HG02973 (cell line): ENCODE measurements around the gene MARCHF2.
"Not testable (repeated sequence)": the region's sequence is repeated elsewhere in the genome, so short reads cannot be mapped to it uniquely, and the experiment has no call there.

ENCODE experiments used
- ATAC-seq: cut with Tn5 transposase; IDR thresholded peaks from one replicate; pipeline ENCODE4 v1.9.1; 2021; ENCODE audit warnings: moderate library complexity; ENCODE audit not compliant: unreplicated experiment

The MARCHF2 gene

DNA sequence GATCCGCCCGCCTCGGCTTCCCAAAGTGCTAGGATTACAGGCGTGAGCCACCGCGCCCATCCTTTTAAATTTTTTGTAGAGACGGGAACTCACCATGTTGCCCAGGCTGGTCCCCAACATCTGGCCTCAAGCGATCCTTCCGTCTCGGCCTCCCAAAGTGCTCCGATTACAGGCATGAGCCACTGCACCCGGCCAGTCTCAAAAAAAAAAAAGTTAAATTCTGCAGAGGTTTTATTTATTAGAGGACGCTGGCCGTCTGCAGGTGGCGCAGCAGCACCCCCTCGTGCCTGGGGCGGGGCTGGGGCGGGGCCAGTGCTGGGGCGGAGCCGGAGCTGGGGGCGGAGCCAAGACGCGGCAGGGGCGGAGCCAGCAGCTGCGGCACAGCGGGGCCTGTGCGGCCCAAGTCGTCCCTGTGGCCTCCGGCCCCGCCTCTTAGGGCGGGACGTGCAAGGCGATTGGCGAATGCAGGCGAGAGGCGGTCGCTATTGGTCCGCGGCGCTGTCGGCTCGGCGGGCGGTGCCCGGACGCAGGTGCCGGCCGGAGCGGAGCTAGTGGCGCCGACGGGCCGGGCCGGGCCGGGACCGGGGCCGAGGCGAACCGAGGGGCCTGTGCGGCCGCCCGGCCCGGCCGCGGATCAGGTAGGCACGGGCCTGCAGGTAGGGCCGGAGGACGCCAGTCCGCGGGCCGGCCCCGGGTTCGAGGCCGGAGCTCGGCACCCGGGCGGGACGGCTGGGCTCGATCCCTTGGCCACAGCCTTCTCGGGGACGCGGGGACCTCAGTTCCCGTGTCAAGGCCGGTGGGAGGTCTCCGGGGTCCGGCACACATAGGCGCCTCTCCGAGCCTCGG, at the start of gene MARCHF2:
TSS of gene MARCHF2 (plus strand) at position 523 of the 846 bp plus-strand sequence. CDS start 8,536 bp downstream, outside the sequence.
- ATAC-seq: peak; percentile 97

DNA sequence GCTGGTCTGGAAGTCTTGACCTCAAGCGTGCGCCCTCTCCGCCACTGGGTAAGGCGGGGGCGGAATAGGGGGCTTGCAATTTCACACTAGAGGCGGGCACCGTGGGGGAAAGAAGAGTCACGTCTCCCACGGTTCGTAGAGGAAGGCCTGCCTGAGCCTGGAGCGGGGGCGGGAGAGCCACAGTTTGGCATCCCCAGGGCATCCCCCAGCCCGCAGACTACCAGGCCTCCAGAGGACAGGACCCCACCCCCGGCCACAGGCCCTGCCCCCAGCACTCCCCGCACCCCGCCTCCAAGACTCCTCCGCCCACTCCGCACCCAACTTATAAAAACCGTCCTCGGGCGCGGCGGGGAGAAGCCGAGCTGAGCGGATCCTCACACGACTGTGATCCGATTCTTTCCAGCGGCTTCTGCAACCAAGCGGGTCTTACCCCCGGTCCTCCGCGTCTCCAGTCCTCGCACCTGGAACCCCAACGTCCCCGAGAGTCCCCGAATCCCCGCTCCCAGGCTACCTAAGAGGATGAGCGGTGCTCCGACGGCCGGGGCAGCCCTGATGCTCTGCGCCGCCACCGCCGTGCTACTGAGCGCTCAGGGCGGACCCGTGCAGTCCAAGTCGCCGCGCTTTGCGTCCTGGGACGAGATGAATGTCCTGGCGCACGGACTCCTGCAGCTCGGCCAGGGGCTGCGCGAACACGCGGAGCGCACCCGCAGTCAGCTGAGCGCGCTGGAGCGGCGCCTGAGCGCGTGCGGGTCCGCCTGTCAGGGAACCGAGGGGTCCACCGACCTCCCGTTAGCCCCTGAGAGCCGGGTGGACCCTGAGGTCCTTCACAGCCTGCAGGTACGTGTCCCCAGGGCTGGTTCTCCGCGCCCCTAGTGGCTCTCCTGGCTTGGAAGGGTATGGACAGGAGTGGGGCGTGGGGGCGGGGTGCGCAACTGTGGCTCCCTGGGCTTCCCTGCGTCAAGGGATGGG, 49.0 kb upstream of the MARCHF2 start, which contains the start of gene ANGPTL4:
TSS of gene ANGPTL4 (plus strand) at position 353 of the 969 bp plus-strand sequence. CDS start at position 520, 167 bp downstream.
- no peak for ATAC-seq

GRCh38 chr19:8366121-8366581, 47.0 kb upstream of the MARCHF2 start:
- ATAC-seq: no peak

DNA sequence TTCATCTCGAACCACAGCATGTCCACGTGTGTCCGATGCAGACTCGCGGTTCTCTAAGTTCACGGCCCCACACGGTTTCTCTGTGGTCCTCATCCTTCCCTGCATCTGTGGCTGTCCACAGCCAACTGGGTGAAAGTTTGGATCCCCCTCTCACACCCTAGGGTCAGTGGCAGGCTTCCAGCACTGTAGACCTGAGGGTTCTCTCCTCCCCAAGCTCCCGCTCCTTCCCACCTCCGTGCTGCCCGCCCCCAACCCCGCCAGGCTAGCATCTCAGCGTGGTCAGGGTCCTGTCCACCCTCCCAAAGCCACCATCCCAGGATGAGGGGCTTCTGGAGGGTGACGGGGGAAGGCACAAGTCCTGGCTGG, 46.2 kb upstream of the MARCHF2 start:
- ATAC-seq: no peak

DNA sequence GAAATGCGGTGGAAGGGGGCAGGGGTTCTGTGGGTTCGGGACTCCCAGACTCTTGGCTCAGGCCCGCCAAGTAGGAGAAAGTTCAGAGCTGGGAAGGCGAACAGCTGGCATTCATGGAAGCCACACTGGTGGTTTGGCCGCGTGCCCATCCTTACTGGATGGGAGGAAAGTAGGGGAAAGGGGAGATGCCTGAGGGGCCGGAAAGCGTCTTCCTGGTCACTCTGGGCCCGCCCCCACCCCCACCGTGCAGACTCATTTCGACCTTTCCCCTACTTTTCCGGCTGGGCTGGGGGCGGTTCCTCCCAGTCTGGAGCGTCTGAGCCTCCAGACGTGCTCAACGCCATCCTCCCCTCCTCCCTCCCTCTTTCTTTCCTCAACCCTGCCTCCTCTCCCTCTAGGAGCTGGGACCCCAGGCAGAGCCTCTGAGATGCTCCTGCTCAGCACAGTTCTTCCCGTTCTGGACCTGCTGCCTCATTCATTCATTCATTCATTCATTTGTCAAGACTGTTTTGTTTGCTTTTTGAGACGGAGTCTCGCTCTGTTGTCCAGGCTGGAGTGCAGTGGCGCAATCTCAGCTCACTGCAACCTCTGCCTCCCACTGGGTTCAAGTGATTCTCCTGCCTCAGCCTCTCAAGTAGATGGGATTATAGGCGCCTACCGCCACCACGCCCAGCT, 45.6 kb upstream of the MARCHF2 start:
- ATAC-seq: no peak

DNA sequence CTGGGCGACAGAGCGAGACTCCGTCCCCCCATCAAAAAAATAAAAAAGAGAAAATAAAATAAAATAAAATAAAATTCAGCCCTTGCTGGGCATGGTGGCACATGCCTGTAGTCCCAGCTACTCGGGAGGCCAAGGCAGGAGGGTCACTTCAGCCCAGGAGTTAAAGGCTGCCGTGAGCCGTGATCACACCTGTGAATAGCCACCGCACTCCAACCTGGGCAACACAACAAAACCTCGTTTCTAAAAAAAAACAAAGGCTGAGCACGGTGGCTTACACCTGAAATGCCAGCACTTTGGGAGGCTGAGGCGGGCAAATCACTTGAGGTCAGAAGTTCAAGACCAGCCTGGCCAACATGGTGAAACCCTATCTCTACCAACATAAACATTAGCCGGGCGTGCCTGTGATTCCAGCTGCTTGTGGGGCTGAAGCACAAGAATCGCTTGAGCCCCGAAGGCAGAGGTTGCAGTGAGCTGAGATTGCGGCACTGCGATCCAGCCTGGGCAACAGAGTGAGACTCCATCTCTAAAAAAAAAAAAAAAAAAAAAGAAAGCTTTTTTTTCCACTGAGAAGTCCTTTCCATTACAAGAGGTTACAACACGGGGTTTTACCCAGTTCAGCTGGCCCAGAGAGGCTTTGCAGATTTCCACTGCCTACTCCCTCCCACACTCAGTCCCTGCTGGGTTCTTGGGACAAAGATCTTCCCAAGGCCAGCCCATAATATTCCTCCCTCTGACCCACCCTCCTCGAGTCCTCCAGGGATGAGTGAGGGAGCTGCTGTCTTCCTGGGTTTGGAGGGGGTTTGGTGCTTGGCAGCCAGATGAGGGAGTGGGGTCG, 42.7 kb upstream of the MARCHF2 start:
- no peak for ATAC-seq

DNA sequence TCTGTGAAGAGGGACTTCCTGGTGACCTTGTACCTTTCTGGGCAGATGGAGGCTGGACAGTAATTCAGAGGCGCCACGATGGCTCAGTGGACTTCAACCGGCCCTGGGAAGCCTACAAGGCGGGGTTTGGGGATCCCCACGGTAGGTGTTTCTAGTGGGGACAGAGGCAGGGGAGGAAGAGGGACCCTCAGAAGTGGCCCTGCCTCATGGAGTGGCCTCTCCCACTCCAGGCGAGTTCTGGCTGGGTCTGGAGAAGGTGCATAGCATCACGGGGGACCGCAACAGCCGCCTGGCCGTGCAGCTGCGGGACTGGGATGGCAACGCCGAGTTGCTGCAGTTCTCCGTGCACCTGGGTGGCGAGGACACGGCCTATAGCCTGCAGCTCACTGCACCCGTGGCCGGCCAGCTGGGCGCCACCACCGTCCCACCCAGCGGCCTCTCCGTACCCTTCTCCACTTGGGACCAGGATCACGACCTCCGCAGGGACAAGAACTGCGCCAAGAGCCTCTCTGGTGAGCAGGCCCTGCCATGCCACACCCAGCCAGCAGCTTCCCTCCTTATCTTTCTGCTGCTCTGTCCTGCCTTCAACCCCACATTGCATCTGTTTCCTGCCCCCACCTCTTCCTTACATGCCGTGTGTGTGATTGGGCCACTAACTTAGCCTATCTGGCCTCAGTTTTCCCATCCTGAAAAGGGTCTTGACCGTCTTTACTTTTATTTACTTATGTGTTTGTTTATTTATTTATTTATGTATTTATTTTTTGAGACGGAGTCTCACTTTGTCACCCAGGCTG, 41.9 kb upstream of the MARCHF2 start:
- ATAC-seq: no peak

DNA sequence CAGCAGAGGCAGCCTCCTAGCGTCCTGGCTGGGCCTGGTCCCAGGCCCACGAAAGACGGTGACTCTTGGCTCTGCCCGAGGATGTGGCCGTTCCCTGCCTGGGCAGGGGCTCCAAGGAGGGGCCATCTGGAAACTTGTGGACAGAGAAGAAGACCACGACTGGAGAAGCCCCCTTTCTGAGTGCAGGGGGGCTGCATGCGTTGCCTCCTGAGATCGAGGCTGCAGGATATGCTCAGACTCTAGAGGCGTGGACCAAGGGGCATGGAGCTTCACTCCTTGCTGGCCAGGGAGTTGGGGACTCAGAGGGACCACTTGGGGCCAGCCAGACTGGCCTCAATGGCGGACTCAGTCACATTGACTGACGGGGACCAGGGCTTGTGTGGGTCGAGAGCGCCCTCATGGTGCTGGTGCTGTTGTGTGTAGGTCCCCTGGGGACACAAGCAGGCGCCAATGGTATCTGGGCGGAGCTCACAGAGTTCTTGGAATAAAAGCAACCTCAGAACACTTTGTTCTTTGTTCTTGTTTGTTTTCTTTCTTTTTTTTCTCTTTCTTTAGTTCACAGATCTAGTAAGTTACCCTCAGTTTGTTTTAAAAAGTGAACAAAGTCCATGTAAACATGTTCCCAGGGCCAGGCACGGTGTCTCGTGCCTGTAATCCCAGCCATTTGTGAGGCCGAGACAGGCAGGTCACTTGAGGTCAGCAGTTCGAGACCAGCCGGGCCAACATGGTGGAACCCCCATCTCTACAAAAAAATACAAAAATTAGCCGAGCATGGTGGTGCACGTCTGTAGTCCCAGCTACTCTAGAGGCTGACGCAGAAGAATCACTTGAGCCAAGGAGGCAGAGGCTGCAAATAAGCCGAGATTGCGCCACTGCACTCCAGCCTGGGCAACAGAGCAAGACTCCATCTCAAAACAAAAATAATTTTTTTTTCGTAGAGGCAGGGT, 39.0 kb upstream of the MARCHF2 start:
- ATAC-seq: no peak

- not testable (repeated sequence) for ATAC-seq
These were observed 37.3 kb upstream of the MARCHF2 start for GRCh38 chr19:8375766-8376165.

DNA sequence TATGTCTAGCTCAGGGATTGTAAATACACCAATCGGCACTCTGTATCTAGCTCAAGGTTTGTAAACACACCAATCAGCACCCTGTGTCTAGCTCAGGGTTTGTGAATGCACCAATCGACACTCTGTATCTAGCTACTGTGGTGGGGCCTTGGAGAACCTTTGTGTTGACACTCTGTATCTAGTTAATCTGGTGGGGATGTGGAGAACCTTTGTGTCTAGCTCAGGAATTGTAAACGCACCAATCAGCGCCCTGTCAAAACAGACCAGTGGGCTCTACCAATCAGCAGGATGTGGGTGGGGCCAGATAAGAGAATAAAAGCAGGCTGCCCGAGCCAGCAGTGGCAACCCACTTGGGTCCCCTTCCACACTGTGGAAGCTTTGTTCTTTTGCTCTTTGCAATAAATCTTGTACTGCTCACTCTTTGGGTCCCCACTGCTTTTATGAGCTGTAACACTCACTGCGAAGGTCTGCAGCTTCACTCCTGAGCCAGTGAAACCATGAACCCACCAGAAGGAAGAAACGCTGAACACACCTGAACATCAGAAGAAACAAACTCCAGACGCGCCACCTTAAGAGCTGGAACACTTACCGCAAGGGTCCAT, 36.6 kb upstream of the MARCHF2 start:
- ATAC-seq: not testable (repeated sequence)

- no peak for ATAC-seq
These were observed 35.5 kb upstream of the MARCHF2 start for GRCh38 chr19:8377598-8377997.

GRCh38 chr19:8379156-8379891, 33.8 kb upstream of the MARCHF2 start:
- ATAC-seq: not testable (repeated sequence)

GRCh38 chr19:8384569-8384968, 28.5 kb upstream of the MARCHF2 start:
- ATAC-seq: not testable (repeated sequence)

DNA sequence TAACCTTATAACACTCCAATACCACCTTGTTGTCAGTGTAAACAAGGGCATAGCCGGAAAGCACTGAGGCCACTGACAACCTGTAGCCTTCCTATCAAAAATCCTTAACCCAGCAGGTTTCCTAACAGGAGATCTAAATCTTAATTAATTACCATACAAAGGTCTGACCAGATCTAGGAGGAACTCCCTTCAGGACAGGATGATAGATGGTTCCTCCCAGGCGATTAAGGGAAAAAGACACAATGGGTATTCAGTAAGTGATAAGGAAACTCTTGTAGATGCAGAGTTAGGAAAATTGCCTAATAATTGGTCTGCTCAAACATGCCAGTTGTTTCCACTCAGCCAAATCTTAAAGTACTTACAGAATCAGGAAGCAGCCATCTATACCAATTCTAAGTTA, 28.0 kb upstream of the MARCHF2 start:
- not testable (repeated sequence) for ATAC-seq

DNA sequence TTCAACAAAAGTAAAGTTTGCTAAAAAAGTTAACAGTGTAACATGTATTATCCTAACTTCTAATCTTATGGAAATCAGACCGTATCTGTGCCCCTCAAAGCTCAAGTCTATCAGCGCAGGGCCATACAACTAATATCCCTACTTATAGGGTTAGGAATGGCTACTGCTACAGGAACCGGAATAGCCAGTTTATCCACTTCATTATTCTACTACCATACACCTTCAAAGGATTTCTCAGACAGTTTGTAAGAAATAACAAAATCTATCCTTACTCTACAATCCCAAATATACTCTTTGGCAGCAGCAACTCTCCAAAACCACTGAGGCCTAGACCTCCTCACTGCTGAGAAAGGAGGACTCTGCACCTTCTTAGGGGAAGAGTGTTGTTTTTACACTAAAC, 27.5 kb upstream of the MARCHF2 start:
- not testable (repeated sequence) for ATAC-seq

GRCh38 chr19:8386419-8386818, 26.7 kb upstream of the MARCHF2 start:
- ATAC-seq: not testable (repeated sequence)

DNA sequence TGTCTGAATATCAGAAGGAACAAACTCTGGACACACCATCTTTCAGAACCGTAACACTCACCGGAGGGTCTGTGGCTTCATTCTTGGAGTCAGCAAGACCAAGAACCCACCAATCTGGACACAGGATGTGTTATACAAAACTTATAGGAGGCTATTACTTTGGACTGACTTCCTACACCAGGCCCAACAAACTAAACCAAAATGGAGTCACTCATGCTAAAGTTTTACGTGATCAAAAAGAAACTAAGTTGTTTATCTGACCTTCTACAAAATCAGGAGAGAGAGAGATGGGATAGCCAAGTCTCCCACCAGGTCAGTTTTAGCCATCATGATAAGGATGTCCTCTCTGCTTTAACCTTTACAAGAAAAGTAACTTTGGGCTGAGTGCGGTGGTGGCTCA, 26.1 kb upstream of the MARCHF2 start:
- no peak for ATAC-seq
